GM18861 (cell line): ENCODE measurements around the gene LBR.
"Not testable (repeated sequence)": the region's sequence is repeated elsewhere in the genome, so short reads cannot be mapped to it uniquely, and the experiment has no call there.

Experiments used
- ATAC-seq: cut with Tn5 transposase; IDR thresholded peaks from one replicate; pipeline ENCODE4 v1.9.1; 2021; ENCODE audit not compliant: unreplicated experiment

The LBR gene

DNA sequence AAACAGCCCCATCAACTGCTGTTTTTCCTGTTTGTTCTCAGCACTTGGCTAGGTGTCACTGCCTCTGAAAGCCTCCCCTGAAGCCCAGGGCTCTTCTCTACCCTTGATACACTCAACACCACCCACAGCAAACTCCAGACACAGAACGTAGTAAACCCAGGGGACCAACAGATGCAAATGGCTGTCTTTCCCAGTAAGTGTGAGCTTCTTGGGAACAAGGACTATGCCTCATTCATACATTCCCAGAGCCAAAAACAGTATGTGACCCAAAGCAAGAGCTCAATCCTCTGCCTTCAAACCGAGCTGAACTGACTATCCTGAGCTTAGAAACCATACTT is 4.4 kb downstream of the LBR start:
- no peak for ATAC-seq

DNA sequence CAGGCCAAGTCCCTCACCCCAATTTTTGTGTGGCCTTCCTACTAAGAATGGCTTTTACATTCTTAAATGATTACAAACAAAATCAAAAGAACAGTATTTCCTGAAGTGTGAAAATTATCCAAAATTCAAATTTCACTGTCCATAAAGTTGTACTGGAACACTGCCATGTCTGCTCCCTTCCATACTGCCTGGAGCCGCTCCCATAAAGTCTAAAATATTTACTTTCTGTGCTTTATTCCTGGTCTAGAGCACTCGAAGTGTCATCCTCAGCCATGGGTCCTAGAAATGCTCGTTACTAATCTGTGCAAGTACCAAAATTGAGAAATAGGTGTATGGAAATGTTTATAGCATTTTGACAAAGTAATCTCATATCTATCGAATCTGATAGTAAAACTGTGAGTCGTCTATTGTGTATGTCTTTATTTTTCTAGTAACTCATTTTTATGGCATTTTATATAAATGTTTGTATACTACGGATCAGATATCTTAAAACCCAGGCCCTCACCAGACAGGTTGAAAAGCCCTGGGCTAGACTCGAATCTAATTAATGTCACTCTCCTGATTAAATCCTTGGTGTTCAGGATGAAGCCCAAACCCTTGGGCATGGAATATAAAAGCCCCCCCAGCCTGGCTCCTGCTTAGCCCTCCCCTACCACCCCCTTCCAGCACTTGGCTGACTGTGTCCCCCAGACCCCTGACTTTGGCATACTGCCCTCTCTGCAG is 4.9 kb downstream of the LBR start:
- ATAC-seq: no peak

DNA sequence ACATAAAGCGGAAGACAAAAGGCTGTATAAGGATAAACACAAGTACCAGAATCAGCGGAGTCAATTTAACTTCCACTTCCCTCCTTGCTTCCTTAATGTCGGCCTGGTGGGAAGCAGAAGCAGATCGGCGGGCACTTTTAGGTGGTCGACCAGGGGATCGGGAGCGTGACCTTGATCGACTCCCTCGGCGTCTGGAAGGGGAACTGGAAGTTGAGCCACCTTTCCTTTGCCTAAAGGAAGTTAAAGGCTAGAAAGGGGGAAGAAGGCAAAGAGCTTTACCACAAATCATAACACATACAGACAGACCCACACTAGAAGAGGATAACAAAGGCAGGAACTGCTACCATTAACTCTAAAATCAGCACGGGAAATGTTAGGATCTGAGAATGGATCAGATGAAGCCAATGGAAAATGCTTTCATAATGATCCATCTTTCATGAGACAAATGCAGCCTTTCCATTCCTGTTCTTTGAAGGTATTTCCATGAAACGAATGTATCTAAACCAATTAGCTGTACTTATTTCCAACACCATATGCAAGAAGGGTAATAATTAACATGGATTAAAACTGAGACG is 5.7 kb downstream of the LBR start:
- ATAC-seq: no peak

DNA sequence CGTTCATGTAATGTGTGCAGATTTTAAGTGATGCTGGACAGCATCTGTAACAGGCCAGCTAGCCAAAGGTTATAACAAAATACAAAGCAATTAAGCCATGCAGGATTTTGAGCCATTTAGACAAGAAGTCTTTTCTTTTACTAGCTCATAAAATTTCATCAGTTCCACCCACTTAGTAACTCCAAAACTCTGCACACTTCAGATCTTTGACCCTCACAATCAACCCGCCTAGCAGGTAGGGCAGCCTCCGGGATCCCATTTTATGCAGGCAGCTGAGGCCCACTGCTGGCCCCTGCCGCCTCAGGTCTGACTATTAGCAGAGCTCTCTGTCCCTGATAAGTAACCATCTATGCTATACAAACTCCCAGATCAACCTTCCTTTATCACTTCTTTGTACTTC is 9.2 kb downstream of the LBR start:
- no peak for ATAC-seq

DNA sequence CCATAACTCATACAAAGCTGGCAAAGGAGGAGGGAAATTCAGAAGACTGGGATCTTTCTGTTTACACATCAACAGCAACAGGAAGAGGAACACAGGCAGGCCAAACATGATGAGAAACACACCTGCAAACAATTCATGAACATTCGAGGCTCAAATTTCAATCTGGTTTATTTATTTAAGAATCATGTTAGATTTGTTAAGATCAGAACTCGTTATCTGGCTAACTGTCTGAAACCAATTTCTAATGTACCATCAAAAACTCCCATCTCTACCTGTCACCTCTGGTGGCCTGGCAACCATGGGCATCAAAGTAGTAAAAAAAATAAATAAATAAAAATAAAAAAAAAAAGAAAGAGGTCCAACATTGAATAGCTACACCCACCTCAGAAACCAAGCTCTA is 9.8 kb downstream of the LBR start:
- no peak for ATAC-seq

DNA sequence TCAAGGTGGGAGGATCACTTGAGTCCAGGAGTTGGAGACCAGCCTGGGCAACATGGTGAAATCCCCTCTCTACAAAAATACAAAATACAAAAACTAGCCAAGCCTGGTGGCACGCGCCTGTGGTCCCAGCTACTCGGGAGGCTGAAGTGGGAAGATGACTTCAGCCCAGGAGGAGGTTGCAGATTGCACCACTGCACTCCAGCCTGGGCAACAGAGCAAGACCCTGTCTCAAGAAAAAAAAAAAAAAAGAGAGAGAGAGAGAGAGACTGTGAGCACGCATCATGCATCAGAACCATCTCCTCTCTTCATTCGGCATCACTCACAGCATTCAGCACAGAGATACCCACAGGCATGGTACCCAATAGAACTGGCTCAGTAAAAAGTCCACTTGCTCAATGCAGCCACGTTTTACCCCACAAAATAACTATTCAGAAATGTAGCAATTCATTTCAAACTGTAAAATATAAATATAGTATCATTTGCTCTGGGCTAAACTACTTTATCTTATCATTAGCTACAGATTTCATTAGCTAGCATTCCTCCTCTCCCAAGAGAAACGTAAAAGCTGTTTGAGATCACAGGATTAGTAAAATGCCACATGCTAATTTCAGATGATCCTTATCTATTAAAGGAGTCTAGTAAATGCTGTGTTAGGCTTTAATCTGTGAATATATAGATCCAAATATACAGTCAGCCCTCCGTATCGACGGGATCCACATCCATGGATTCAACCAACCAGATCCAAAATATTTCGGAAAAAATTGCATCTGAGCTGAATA is 11.7 kb downstream of the LBR start:
- no peak for ATAC-seq

DNA sequence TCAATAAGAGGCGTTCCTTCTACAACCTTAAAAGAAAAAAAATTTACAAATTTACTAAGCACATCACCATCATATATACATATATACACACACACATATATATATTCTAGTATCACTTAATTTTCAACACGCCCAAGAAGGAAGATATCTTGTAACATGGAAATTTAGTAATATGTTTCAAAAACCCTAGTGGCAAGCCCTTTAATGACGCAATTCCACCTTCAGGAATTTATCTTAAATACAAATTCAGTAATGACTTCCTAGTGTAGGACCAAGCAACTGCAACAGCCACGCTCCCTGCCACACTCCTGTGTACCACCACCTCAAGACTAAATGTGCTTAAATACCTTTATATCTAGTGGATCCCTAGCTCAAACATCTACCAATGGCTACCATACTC is 12.5 kb downstream of the LBR start:
- ATAC-seq: no peak

DNA sequence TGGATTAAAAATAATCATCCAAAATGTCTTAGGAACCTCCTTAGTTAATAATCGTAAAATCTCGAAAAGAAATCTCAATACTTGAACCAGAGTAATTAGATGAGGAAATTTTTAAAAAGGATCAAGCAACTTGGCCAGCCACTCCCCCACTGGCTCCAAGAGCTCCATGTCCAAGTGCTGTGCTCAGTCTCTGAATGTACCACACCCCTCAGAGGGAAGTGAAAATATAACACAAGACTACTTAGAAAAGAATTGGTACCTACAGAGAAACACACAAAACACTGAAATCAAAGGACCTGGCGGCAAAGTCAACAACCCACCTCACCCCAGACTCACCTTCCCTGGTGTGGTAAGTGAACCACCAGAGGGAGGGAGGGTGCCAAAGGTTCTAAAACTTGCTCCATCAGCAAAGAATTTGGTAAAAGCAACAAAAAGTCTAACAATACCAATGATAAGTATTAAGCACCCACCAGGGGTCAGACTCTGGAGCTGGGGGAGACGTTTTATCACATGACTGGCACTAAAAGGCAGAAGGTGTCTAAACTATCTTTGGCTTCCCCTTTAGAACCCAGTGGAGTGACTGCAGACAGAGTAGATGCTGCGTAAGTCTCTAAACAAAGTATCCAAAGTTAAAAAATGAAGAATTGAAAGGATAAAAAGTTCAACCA is 14.0 kb downstream of the LBR start:
- no peak for ATAC-seq

DNA sequence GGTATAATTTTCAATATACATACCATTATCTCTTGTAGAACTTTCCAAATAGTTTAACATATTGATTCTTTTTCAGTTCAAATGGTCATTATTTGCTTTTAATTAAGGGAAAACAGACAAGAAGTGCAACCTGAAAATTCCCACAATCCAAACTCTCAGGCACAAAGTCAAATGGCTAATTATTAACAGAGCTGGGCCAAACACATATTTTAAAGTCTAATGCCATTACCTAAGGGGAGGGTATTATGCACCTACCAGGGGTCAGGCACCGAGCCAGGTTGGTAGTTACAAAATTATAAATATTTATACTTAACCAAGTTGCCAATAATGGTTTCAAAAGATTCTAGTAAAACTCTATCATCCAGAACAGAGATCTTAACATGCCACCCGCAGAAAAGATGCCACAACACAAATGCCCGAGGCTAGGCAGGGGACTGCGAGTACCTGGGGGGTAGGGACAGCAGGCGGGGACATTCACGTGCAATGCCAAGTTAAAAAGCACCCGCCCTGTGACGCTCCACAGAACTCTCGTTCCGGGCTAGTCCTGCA is 15.0 kb downstream of the LBR start:
- ATAC-seq: no peak

DNA sequence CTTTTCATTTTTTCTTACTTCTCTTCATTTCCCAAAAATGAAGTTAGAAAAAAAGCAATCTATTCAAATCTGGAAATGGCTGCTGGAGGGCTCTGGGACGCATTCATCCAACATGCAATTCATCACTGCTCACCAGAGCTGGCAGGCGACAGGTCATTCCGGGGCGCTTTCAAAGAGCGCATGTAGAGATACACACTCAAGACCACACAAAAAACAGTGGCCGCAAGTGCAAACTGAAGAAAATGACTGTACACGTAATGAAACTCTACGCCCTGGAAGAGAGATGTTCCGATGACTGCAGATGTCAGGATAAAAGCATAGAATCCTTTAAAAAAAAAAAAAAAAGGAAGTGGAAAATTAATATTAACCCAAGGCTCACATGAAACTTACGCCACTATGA is 15.5 kb downstream of the LBR start:
- ATAC-seq: no peak

DNA sequence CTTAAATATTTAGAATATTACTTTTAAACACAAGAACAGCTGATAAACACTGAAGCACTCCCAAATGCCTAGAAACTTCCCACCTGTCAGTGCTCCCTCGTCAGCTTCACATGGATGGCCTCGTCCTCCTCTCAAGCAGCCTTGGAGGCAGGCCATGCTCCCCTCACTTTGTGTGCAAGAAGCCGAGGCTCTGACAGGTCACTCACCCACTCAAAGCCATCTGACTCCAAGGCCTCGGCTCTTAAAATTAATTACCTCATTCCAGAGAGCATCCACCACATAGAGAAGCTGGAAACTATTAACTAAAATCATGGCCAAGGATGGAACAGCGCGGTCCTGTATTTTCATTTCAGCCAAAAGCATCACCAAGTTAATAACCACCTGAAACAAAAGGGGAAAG is 17.8 kb downstream of the LBR start:
- ATAC-seq: no peak

DNA sequence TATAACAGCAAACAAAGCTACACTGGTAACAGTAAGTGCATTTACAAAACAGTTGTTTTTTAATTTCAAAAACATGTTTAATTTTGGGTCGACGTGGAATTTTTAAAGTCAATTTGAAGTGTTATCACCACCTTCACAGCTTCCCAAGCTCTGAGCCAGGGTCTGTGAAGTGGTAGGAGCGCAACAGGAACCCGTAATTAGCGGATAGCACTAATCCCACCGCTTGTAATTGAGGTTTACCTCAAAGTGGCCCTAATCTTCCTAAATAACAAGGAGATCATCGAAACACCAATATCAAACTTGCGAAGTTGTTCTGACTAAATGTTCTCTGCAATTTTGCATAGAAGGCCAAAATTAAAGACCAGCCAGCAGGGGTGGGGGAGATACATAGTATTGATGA is 18.8 kb downstream of the LBR start:
- no peak for ATAC-seq

DNA sequence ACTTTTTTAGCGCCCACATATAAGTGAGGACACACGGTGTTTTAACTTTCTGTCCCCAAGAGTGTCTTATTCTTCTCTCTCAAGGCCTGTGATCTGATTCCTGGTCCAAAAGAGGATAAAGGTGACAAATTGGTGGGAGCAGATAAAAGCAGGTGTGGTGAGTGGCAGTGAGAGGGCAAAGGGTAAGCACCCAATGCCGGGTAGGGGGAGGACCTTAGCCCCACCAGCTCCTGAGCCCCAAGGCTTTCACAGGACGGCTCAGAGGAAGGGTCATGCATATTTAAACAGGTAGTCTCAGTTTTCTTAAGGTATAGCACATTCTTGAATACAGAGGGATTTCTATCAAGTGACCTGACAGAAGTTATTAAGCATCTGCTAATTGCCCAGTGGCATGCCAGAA is 19.6 kb downstream of the LBR start:
- ATAC-seq: no peak

DNA sequence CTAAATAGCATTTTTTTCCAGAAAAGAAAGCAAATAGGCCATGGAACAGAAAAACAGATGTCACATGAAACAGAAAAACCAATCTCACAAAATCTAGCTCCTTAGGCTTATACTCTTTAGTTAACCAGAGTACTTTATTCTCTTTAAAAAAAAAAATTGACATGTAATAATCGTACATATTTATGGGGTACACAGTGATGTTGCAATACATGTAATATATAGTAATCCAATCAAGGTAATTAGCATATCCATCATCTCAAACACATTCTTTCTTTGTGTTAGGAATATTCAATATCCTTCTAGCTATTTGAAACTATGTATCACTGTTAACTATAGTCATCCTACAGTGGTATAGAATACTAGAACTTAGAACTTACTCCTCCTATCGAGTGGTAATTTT is 20.1 kb downstream of the LBR start:
- no peak for ATAC-seq

DNA sequence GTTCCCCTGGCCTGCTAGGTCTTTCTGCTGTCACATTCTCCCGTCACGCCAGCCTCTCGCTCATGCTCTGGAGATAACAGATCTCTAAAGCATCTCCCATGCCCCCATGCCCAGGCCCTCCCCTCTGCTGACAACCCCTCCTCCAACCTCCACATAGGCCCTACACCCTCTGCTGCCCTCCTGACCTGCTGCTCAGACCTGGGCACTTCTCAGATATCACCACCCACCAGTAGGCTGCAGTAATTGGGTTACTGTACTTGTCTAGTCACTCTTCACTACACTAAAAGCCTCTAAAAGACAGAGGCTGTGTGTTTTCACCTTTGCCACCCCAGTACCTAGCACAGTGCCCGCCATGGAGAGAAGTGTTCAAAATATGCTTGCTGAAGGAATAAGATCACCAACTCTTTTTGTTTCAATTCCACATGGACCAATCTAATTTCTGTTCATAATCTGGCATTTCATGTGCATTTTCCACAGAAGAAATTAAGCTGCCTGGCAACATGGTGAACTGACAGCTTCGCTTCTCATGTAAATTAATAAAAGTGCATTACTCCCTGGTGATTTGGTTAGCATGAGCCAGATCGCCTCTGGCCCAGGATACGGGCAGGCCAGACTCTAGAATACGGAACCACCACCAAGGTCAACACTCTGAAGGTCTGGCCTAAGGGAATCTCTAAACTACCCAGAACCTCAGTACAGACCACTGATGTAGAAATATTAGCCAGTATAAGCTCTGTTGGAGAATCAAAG is 20.7 kb downstream of the LBR start:
- no peak for ATAC-seq

DNA sequence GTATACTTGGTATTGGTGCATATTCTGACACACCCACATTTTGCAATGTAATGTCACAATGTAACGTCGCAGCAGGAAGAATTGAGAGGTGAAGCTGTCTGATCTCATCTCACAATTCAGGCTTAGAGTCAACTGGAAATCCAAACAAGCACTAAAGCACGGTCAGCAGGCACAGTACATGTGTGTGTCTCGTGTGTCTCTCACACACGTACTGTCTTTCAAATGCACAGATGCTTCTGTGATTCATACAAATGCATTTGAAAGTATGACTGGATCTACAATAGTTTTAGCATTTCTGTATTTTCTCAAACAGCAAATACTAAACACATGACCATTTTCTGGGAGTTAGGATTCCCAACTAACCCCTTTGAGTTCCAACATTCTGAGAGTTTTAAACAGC is 26.9 kb downstream of the LBR start:
- ATAC-seq: no peak

DNA sequence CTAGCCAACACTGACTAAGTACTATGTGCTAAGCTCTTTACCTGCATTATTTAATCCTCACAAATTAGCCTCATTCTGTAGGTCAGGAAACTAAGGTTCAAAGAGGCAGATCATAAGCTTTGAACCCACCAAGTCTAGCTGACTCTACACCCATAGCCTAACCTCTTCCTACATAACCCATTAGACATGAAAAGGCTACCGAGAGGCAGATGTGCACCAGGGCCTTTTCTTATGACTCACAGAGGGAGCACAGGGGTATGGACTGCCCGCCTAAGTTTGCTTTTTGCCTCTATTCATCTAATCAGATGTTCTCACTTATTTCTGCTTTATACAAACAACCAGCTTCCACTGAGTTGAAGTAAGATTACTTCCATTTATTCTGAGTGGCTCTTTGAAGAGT is 31.5 kb downstream of the LBR start:
- no peak for ATAC-seq

DNA sequence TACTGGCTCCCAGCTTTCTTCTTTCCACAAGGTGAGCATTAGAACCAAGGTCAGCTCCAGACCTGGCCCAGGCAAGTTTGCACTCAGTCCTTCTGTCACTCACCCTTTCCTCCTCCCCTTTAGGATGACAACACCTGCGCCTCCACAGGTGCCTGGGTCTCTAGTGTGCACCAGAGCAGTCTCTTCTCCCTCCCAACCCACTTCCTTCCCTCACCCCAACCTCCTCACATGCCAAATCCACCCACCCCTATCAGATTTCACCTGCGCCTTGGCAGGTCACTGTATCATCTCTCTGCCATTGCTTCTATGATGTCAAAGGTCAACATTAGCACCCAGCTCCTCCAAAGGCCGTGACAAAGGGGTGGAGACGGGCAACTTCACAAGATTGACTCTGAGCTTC is 38.0 kb downstream of the LBR start:
- no peak for ATAC-seq

DNA sequence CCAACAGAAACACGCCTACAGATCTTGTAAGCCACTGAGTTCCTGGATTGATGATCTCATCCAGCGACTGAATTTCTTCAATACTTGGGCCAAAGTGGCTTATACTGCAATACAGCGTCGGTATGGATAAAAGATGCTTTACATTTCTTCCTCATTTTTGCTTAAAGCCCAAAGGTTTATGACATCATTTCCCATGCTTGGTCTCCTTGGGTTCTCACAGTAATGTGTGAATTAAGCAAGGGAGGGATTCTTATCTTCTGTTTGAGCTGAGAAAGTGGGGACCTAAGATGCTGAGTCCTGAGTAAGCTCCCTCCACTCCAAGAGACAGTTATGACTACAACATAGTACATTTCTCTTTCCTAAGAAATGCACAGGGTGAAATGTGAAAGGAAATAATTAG is 39.5 kb downstream of the LBR start:
- no peak for ATAC-seq

DNA sequence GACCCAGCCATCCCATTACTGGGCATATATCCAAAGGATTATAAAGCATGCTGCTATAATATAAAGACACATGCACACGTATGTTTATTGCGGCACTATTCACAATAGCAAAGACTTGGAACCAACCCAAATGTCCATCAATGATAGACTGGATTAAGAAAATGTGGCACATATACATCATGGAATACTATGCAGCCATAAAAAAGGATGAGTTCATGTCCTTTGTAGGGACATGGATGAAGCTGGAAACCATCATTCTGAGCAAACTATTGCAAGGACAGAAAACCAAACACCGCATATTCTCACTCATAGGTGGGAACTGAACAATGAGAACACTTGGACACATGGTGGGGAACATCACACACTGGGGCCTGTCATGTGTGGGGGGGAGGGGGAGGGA is 41.0 kb downstream of the LBR start:
- ATAC-seq: not testable (repeated sequence)

DNA sequence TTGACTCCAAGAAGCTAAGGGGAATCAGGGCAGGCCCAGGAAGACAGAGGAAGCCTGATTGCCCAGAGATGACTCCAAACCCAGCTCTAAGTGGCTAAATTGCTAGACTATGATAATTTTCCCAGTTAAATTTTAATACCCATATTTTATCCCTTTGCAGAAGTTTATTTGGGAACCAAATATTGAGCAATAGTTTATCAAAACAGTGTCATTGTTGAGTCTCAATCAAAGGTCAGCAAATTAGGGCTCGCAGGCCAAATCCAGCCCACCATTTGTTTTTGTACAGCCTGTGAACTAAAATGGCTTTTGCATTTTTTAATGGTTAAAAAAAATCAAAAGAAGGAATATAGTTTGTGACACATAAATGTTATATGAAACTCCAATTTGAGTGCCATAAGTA is 47.1 kb downstream of the LBR start:
- ATAC-seq: no peak
